SIG-M5 treated with dmso at 0.1 percent for 504 hours (cell line): Measurements from ENCODE around the gene ART3.
A peak's percentile ranks its signal among the peaks of the same experiment; 100 is the strongest.

Experiments used
- DNase-seq: peaks from one replicate; lab custom pipeline; 2025; ENCODE audit not compliant: unreplicated experiment; lab: John Stamatoyannopoulos, UW

Gene ART3

DNA sequence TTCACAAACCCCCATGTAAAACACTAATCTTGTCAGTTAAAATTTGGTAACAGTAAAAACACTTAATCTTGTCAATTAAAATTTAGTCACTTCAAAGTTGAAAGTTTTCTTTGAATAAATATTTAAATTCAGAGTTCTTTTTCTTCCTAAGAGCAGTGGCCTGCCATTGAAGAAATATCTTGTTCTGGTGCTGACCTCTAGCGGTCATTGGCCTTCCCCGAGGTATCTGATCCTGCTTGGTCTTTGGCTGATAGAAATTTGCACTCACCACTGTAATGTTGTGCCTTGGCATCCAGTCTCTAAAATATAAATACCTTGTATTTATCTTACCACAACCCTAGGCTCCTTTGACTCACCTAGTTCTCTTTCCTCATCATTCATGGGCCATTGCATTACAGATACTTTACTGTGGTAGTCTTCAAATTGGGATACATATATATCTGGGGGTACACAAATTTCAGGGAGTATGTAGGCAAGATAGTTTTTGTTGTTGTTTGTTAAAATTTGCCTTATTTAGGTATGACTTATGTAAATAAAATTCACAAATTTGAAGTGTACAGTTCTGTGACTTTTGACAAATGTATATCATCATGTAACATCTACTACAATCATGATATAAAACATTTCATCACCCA, 6.7 kb upstream of the ART3 start:
- DNase-seq: peak; percentile 73

DNA sequence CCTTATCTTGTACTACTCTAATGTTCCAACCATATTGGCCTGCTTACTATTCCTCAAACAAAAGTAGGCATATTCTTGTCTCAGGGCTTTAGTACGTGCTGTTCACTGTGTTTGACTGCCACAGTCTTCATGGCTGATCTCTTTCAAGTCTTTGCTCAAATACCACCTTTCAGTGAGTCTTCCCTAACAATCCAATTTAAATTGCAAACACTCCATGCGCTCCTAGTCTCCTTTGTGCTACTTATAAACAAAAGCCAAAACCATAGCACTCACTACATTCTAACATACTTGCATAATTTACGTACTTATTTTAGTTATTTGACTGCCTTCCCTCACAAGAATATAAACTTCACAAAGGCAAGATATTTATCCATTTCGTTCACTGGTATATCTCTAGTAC, 1.7 kb upstream of the ART3 start:
- no peak for DNase-seq

DNA sequence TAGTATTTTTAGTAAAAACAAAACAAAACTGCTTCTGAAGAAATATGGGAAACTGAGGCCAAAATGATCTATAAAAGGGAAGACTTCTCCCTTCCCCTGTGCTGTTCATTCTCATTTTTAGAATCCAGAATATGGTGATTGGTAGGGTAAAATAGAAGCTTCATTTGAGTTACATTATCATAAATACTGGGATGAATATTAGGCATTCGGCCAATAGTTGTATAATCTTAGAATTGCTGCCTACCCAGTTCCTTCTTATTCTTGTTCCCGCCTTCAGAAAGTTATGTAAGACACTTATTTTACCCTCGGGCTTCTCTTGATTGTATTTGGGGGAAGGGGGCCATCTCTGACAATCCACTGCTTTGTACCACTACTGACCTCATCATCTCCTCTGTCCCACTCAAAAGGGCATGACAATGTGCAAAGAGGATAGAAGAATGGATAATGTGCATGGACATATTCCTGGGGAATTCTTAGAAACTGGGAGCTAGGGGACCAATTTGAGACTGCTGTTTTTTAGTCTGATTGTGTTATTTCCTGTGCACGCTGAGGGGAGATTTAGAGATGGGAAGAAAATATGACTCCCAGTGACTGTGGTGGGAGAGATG, 588 bp downstream of the ART3 start:
- DNase-seq: no peak

DNA sequence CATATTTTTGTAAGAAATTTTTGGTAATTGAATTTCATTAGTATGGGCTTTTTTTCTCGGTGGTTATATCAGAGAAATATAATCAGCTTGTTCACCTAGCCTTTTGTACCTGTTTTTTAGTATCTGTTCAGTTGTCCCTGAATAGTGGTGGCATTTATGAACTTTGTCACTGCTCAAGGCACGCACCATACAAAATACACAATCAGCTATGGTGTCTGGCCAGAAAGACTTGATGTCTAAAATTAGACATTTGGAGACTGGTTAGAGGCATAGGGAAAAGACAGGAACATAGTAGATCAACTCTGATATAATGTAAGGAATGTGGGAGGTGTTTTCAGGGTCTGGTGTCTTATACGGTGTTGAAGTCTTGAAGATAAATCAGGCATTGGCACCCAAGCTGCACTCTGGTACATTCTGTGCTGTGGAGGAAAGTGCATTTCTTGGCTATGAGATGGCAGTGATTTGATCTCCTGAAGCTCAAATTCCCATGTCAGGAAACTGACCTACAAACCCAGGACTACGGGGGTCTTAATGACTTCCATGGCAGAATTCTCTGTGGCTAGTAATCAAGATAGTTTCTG, 3.6 kb downstream of the ART3 start:
- DNase-seq: no peak

DNA sequence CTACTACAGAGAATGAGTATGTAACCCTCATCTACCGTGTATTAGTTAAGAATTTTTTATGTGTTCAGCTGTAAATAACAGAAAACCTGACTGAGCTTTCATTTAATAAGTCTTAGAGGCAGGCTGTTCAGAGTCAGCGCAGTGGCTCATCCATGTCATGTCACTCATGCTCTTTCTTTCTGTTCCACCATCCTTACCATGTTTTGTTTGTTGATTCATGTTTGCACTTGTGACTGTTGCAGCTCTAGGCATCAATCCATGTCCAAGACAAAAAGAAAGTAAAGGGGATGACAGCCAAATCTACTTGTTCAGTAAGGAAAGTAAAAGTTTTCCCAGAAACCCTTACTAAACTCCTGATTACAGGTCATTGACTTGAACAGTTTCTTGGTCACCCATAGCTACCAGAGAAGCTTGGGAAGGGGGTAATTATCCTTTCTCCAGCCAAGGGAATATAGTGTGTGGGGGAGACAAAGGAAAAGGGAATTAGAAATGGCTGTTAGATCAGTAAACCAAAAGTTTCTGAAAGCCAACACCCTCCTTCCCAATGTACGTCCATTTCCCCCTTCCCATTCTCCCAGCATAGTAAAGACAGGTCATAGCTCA, 9.0 kb downstream of the ART3 start:
- DNase-seq: no peak

DNA sequence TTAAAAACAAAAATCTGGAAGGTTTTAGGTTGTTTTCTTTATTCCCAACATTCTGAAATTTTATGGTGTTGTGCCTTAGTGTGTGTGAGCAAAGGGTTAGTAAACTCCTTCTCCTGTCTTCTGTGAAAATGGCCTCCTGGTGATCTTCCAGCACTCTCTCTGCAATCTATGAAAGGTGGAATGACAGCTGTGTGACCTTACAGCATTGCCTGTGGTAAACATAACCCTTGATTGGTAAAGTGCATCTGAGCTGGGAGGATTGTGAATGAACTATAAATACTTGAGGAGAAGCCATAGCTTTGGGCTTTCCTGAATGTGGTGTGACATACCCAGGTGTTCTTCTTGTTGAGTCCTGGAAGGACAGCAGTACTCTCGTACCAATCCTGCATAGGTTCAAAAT, 10.0 kb downstream of the ART3 start:
- DNase-seq: no peak

DNA sequence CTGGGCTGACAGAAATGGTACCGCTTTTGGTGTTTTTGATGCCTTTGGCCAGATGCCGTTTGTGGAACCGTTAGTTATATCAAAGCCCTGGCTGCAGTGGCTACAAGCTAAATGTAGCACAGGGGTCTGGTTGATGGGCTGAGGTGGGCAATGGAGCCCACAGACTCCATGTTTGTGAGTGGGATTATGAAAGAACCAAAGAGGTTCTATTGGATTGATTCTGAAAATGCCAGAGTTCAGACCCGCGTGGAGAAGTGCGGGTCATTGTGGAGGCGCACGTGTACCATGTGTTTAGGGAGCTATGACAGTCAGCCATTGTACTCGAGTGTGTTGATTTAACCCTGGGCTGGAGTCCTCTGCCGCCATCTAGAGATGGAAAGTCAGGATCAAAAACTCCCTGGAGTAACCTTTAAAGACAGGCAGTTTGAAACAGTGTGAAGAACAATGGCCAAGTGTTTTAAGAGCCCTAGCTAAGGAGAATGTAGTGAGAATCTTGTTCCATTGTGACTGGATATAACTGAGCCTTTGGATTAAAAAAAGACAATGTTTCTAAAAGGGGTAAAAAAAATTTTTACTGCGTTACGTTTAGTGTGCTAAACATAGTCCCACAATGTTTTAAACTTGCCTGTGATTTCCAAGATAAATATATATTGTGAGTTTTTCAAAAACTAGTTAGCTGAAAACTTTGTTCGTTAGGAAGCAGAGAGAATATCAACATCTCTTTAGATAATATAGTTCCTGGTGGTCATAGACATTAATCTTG, 12.7 kb downstream of the ART3 start:
- DNase-seq: peak; percentile 79

DNA sequence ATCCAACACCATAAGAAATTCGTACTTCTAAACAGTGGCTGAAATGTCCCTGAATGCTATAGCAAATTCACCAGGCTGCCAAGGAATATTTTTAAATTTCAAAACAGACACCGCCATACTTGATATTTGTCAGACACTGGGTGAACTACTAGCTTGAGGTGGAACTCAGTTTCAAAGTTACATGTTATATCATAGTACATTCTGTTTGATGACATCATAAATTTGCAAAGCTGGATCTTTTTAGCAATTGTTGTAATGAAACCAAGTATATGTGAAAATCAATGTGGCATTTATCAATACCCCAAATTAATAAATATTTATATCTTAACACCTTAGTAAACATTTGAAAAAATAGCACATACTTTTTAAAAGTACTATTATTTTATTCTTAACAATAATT, 14.2 kb downstream of the ART3 start:
- DNase-seq: no peak

DNA sequence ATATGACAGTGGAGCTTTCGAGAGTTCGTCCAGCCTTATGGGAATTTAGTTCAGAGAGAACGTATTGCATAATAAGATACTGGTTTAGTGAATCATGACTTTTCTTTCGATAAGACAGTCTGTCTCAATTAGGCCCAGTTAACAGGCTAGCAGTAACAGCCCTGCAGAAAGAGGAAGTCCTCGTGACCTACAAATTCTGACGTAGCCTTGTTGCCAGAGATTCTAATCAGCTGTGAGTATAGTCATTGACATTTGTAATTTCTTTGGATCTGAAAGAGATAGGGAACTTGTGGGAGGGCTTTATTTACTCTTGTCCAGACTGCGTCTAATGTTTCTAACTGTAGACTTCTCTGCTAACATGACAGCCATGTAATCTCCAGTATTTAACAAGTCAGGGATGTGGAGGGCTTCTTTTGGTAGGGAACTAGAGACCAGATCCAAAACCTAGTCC, 15.8 kb downstream of the ART3 start:
- DNase-seq: peak; percentile 97

DNA sequence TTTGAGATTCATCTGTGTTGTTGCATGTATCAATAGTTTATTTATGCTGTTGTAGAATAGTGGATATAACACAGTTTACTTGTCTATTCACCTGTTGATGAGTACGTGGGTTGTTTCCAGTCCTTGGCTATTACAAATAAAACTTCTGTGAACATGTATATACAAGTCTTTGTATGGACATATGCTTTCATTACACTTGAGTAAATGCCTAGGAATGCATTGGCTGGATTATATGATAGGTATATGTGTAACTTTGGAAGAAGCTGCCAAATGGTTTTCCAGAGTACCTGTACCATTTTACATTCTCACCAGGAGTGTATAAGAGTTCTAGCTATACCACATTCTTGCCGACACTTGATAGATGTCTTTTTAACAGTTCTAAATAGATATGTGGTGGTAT, 16.5 kb downstream of the ART3 start:
- DNase-seq: no peak

DNA sequence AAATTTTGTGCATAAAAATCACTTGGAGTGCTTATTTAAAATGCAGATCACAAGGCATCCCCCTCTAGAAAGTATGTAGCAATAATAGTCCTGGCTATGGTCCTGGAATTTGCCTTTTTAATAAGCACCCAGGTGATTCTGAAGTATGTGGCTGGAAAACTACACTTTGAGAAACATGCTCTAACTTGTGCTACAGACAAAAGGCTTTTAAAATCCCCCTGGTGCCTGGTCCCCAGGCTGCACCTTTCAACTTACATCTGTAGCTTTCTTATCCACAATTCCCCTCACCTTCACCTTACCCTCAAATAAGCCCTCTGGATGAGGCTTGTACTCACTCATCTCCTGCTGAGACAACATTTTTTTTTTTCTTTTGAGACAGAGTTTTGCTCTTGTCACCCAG, 21.1 kb downstream of the ART3 start:
- DNase-seq: no peak

DNA sequence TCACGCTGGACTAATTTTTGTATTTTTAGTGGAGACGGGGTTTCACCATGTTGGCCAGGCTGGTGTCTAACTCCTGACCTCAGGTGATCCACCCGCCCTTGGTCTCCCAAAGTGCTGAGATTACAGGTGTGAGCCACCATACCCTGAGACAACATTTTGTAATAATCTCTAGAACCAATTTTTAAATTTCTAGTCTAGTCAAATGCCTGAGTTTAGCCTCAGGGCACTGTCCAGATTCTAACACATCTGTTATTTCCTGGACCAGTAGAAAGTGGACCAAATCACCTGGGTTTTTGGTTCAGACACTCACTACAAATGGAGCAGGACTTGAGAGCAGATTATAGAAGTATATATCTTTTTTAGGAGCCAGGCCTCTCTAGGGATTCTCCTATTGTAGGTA, 21.6 kb downstream of the ART3 start:
- no peak for DNase-seq

DNA sequence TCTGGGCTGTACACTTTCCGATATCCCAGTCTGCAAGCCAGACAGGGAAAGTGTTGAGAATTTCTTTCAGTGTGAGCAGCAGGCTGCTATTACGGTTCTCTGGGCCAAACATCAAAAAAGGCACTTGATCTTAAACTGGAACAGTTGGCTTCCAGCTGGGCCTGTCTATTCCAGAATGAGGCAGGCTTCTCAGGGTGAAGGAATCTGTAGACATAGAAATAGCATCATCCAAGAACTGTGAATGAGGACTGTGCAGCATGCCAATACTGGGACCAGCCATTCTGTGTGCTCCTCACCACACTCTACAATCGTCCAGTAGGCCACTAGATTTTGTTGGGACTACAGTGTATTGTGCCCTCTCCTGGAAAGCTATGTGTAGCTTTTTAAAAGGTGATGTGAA, 31.1 kb downstream of the ART3 start:
- DNase-seq: no peak

DNA sequence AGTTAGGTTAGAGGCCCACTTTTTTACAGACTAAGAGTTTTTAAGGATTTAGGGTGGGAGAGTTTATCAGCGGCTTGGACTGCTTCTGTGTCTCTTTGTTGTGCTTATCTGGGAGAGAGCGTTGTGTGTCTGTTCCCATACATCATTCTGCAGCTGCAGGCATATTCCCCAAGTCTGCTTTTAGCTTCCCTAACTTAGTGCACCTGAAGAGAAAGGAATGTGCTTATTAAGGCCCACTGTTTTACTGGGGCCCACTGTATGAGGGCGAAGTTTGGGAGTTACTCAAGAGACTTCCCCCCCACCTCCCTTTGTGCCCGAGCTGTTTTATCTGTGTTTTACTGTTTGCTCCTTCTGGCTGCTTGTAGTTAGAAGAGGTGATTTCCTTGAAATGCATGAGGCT, 31.9 kb downstream of the ART3 start:
- no peak for DNase-seq

DNA sequence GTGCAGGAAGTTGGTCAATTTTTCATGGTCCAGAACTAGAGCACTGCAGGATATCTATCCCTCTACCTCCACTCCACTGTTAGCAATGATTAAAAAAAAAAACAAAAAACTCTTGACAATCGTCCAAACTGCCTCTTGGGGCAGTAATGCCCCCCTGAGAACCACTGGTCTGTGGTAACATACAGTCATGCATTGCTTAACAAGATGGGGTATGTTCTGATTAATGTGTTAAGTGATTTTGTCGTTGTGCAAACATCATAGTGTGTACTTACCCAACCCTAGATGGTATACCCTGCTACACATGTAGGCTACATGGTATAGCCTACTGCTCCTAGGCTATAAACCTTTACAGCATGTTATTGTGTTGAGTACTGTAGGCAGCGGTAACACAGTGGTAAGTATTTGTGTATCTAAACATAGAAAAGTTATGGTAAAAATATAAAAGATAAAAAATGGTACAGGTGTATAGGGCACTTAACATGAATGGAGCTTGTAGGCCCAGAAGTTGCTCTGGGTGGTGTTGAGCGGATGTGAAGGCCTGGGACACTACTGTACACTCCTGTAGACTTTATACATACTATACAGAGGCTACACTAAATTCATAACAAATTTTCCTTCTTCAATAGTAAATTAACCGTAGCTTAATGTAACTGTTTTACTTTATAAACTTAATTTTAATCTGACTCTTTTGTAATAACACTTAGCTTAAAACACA, 34.1 kb downstream of the ART3 start:
- peak; percentile 66 for DNase-seq

DNA sequence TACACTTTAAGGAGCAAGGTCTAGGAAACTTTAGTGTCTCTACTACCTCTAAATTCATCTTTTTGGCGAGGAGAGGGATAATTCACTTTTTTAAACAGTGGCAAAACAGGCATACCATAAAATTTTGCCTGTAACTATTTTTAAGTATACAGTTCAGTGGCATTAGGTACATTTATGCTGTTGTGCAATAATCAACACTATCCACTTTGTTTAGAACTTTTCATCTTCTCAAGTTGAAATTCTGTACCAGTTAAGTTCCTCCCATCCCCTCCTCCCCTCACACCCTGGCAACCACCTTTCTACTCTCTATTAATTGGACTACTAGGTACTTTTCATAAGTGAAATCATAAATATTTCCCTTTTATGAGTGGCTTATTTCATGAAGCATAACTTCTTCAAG, 42.3 kb downstream of the ART3 start:
- DNase-seq: no peak

DNA sequence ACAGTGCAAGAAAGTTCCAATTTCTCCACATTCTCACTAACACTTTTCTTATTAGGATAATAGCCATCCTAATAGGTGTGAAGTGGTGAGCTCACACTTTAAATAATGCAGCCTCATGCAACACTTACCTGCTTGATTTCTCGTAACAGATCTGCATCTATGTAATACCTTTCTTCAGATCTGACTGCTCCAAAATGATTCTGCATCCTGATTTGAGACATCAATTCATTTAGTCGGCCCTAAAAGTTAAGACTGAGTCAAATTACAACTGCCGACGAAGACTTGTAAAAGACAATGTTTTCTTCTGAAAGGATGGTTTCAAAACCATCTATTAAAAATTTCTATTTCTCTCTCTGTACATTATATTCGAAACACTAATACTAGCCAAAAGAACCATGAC, 43.0 kb downstream of the ART3 start:
- DNase-seq: no peak

DNA sequence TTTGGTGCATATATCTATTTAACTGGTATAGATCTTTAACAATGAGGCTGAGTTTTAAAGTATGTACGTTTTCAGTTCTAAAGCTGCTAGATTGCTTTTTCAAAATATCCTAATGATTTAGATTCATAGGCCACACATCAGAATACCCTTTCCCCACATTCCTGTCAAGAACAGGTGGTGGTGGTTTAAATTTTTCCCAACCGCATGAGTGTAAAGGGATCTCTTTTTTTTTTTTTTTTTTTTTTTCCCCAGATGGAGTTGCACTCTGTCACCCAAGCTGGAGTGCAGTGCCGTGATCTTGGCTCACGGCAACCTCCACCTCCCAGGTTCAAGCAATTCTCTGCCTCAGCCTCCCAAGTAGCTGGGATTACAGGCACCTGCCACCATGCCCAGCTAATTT, 45.7 kb downstream of the ART3 start:
- no peak for DNase-seq

DNA sequence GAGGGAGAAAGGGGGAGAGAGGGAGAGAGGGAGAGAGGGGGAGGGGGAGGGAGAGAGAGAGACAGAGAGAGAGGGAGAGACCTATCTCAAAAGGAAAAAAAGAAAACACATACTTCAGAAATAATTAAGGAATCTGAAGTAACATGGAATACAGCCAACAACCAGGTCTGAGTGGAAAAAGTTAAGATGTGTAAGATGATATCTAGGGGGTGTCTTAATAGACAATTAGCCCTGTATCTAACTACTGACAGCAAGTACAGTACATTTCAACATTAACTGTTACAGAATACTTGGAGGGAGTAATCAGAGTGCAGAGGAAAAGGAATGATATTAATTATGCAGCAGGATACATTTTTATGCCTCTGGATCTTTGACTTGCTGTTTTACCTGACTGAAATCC, 51.3 kb downstream of the ART3 start:
- no peak for DNase-seq

DNA sequence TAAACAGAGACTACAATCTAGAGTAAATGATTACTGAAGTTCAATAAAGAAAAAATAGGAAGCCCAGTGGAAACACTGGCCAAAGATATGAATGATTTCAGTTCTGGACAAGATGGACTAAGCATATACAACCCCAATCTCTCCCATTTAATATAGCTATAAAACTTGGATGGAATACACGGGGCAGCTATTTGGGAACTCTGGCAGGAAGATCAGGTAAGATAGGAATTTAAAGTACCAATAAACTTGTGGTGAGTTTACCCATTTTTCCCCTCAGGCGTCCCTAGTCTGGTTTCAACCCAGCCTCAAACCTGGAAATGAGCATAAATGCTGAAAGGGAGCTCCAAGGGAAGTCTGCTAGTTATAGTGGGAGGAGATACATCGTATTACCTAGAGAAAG, 53.2 kb downstream of the ART3 start:
- no peak for DNase-seq

DNA sequence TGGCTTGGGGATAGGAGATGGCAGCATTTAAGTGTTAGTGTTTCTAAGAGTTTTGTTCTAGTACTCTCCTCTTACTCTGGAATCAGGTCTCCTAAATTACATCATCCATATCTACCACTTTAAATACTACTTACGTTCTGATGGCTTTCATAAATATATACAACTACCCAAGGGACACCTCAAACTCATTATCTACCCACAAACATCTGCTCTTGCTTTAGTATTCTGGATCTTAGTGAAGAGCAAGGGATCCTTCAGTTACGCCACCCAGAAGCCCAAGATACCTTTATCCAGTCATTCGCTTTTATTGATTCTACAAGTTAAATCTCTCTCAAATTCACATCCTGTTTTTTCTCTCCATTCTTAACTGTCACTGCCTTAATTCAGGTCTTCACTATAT, 66.7 kb downstream of the ART3 start:
- no peak for DNase-seq
